Measurements from ENCODE around the gene SMG7.

DNA sequence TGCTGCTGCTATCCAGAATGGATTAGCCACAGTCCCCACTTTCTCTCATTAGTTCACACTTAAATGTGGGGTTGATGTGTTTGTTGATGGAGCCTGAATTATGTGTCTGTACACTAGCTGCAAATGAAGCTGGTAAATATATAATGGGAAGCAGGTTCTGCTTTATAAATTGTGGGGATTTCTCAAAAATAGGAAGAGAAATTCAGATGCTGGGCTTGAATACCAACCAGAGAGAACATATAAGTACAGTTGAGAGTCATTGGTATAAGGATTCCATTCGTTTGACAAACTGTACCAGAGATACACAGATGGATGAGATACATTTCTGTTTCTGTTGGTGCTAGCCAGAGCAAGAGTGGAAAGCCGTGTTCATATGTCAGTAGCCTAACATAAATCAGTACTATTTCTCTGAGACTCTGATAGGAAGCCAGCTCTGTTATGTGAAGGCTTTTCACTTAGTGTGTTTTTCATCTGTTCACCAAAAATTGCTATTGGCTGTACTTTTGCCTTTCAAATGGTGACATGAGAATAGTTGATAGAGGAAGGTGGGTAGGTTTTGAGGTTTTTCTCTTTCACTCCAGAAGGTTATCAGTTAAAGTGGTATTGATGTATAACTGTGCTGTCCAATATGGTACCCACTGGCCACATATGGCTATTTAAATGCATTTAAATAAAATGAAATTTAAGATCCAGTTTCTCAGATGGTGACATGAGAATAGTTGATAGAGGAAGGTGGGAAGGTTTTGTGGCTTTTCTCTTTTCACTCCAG, 15.6 kb downstream of the SMG7 start:
- TF ChIP-seq SUZ12 (IDR thresholded peaks at IDR 0.05; ENCODE audit: unreplicated experiment) = no peak
- TF ChIP-seq POLR2A (IDR thresholded peaks at IDR 0.05; ENCODE audit: low read depth, low read length) = no peak
- TF ChIP-seq JUND (IDR thresholded peaks at IDR 0.05; ENCODE audit: low read depth, low read length) = no peak

Data from GM12878 (cell line).